Stimulated activated CD4-positive, alpha-beta T cell treated with anti-CD3 and anti-CD28 coated beads, TNF-alpha, amount 100 ng/mL, for 48 hours (primary cell): ENCODE results near the gene EPS8L3.
A peak's percentile ranks its signal among the peaks of the same experiment; 100 is the strongest.
"Not testable (repeated sequence)": the region's sequence is repeated elsewhere in the genome, so short reads cannot be mapped to it uniquely, and the experiment has no call there.

Source experiments
- DNase-seq, 3 donors: peaks; one replicate each; pipeline ENCODE4 v3.0.0-alpha.2; 2020; ENCODE audit warnings: low read depth in 3 of 3

The EPS8L3 gene

GRCh38 chr1:109780982-109781381 lies 17.3 kb upstream of the EPS8L3 start:
- no peak for DNase-seq

GRCh38 chr1:109777980-109778625 lies 14.4 kb upstream of the EPS8L3 start:
- no peak for DNase-seq

GRCh38 chr1:109777436-109777835 lies 13.7 kb upstream of the EPS8L3 start:
- no peak for DNase-seq

- DNase-seq = peak; percentile 66 to 70 (median 67)
These were observed 13.2 kb upstream of the EPS8L3 start for GRCh38 chr1:109776911-109777310.

- no peak for DNase-seq
These were observed 12.6 kb upstream of the EPS8L3 start for GRCh38 chr1:109776206-109776835.

- no peak for DNase-seq
These were observed 11.7 kb upstream of the EPS8L3 start for GRCh38 chr1:109775398-109775797.

GRCh38 chr1:109773900-109774485 lies 10.3 kb upstream of the EPS8L3 start:
- no peak for DNase-seq

GRCh38 chr1:109773203-109773899 lies 9.6 kb upstream of the EPS8L3 start:
- peak; percentile 36 to 59 (median 36) for DNase-seq

- DNase-seq = no peak
These were observed 9.0 kb upstream of the EPS8L3 start for GRCh38 chr1:109772658-109773202.

GRCh38 chr1:109771712-109772657 lies 8.3 kb upstream of the EPS8L3 start:
- no peak for DNase-seq

- no peak for DNase-seq
These were observed 6.8 kb upstream of the EPS8L3 start for GRCh38 chr1:109770331-109771095.

- no peak for DNase-seq
These were observed 5.8 kb upstream of the EPS8L3 start for GRCh38 chr1:109769330-109770078.

- DNase-seq = no peak
These were observed 5.1 kb upstream of the EPS8L3 start for GRCh38 chr1:109768820-109769219.

- DNase-seq = no peak
These were observed 4.6 kb upstream of the EPS8L3 start for GRCh38 chr1:109768335-109768650.

GRCh38 chr1:109767637-109768334 lies 4.1 kb upstream of the EPS8L3 start:
- DNase-seq = no peak

- DNase-seq = not testable (repeated sequence)
These were observed 3.4 kb upstream of the EPS8L3 start for GRCh38 chr1:109766991-109767636.

GRCh38 chr1:109765896-109766615 lies 2.3 kb upstream of the EPS8L3 start:
- DNase-seq = no peak

GRCh38 chr1:109765483-109765815 lies 1.7 kb upstream of the EPS8L3 start:
- no peak for DNase-seq
